WTC11 (cell line): ENCODE data around the gene ZNF8. TPM values are rescaled to one million over a fixed set of nuclear protein-coding genes. Genes with fewer than 3 reads are reported as not detected.
A peak's percentile ranks its signal among the peaks of the same experiment; 100 is the strongest.

ENCODE experiments used
- CBFB ChIP-seq: sonication (generic); formaldehyde crosslinking; IDR thresholded peaks from 2 replicates; pipeline ENCODE4 v1.8.1; 2022; ENCODE audit warnings: mild to moderate bottlenecking, low read depth, missing genetic modification reagents
- CREM ChIP-seq: sonication (generic); formaldehyde crosslinking; IDR thresholded peaks from 2 replicates; pipeline ENCODE4 v1.8.1; 2022; ENCODE audit warnings: mild to moderate bottlenecking, missing genetic modification reagents, moderate library complexity
- ESRRA ChIP-seq: sonication (generic); formaldehyde crosslinking; IDR thresholded peaks from 2 replicates; pipeline ENCODE4 v1.8.1; 2022; ENCODE audit warnings: mild to moderate bottlenecking, missing genetic modification reagents, borderline replicate concordance
- ETV6 ChIP-seq: sonication (generic); formaldehyde crosslinking; IDR thresholded peaks from 2 replicates; pipeline ENCODE4 v1.8.1; 2022; ENCODE audit warnings: mild to moderate bottlenecking, missing genetic modification reagents
- JAZF1 ChIP-seq: fragments of 250-450 bp; sonication (Bioruptor Pico); IDR thresholded peaks from 2 replicates; pipeline ENCODE4 v1.9.0; 2021; ENCODE audit warnings: moderate library complexity, mild to moderate bottlenecking, inconsistent platforms
- KAT7 ChIP-seq: sonication (generic); formaldehyde crosslinking; IDR thresholded peaks from 2 replicates; pipeline ENCODE4 v1.8.1; 2023; ENCODE audit warnings: missing genetic modification reagents, mild to moderate bottlenecking, borderline replicate concordance
- MYBL2 ChIP-seq: sonication (generic); formaldehyde crosslinking; IDR thresholded peaks from 2 replicates; pipeline ENCODE4 v1.8.1; 2023; ENCODE audit warnings: mild to moderate bottlenecking, moderate library complexity, missing genetic modification reagents
- NFE2L1 ChIP-seq: sonication (generic); formaldehyde crosslinking; IDR thresholded peaks from 2 replicates; pipeline ENCODE4 v1.8.1; 2023; ENCODE audit warnings: missing genetic modification reagents
- NFYB ChIP-seq: sonication (generic); formaldehyde crosslinking; conservative IDR thresholded peaks from 2 replicates; pipeline ENCODE4 v1.8.0; 2022; ENCODE audit warnings: low read depth, missing genetic modification reagents
- PRRX2 ChIP-seq: fragments of 250-450 bp; sonication (Bioruptor Pico); IDR thresholded peaks from 2 replicates; pipeline ENCODE4 v1.8.0; 2021; ENCODE audit warnings: mild to moderate bottlenecking
- SP1 ChIP-seq: sonication (generic); formaldehyde crosslinking; conservative IDR thresholded peaks from 2 replicates; pipeline ENCODE4 v1.8.1; 2022; ENCODE audit warnings: missing genetic modification reagents
- TCF7 ChIP-seq: sonication (generic); formaldehyde crosslinking; IDR thresholded peaks from 2 replicates; pipeline ENCODE4 v1.8.0; 2022; ENCODE audit warnings: mild to moderate bottlenecking, low read depth, missing genetic modification reagents, moderate library complexity
- ZNF121 ChIP-seq: sonication (generic); formaldehyde crosslinking; IDR thresholded peaks from 2 replicates; pipeline ENCODE4 v1.8.0; 2023; ENCODE audit warnings: missing genetic modification reagents
- ZNF671 ChIP-seq: fragments of 250-450 bp; sonication (Bioruptor Pico); IDR thresholded peaks from 2 replicates; pipeline ENCODE4 v1.8.0; 2021; ENCODE audit warnings: mild to moderate bottlenecking
- total RNA-seq: library from RNA; stranded (reverse); gene quantifications from 3 replicates; pipeline ENCODE4 v1.2.3, GENCODE V29; 2021
- TF ChIP-seq, protein P1 (sequence below): sonication (generic); formaldehyde crosslinking; IDR thresholded peaks from 2 replicates; pipeline ENCODE4 v1.8.1; 2022; ENCODE audit warnings: mild to moderate bottlenecking, moderate library complexity, missing genetic modification reagents
- TF ChIP-seq, protein P2 (sequence below): sonication (generic); formaldehyde crosslinking; IDR thresholded peaks from 2 replicates; pipeline ENCODE4 v1.8.1; 2022; ENCODE audit warnings: low read depth, mild to moderate bottlenecking, moderate library complexity, missing genetic modification reagents, borderline replicate concordance
- TF ChIP-seq, protein P3 (sequence below): sonication (generic); formaldehyde crosslinking; IDR thresholded peaks from 2 replicates; pipeline ENCODE4 v1.8.1; 2023; ENCODE audit warnings: mild to moderate bottlenecking, missing genetic modification reagents
- TF ChIP-seq, protein P4 (sequence below): sonication (generic); formaldehyde crosslinking; IDR thresholded peaks from 2 replicates; pipeline ENCODE4 v1.8.0; 2022; ENCODE audit warnings: mild to moderate bottlenecking, missing genetic modification reagents
- TF ChIP-seq, protein P5 (sequence below): sonication (generic); formaldehyde crosslinking; IDR thresholded peaks from 2 replicates; pipeline ENCODE4 v1.8.1; 2022; ENCODE audit warnings: low read depth, missing genetic modification reagents, borderline replicate concordance
- TF ChIP-seq, protein P6 (sequence below): sonication (generic); formaldehyde crosslinking; IDR thresholded peaks from 2 replicates; pipeline ENCODE4 v1.8.1; 2023; ENCODE audit warnings: mild to moderate bottlenecking, moderate library complexity, missing genetic modification reagents
- TF ChIP-seq, protein P7 (sequence below): sonication (generic); formaldehyde crosslinking; IDR thresholded peaks from 2 replicates; pipeline ENCODE4 v1.8.0; 2023; ENCODE audit warnings: missing genetic modification reagents, mild to moderate bottlenecking, borderline replicate concordance
- TF ChIP-seq, protein P8 (sequence below): sonication (generic); formaldehyde crosslinking; IDR thresholded peaks from 2 replicates; pipeline ENCODE4 v1.8.1; 2022; ENCODE audit warnings: mild to moderate bottlenecking, missing genetic modification reagents, moderate library complexity, borderline replicate concordance

Gene ZNF8
- total RNA-seq, 1 experiment from 2014 or later: 18.8 TPM

DNA sequence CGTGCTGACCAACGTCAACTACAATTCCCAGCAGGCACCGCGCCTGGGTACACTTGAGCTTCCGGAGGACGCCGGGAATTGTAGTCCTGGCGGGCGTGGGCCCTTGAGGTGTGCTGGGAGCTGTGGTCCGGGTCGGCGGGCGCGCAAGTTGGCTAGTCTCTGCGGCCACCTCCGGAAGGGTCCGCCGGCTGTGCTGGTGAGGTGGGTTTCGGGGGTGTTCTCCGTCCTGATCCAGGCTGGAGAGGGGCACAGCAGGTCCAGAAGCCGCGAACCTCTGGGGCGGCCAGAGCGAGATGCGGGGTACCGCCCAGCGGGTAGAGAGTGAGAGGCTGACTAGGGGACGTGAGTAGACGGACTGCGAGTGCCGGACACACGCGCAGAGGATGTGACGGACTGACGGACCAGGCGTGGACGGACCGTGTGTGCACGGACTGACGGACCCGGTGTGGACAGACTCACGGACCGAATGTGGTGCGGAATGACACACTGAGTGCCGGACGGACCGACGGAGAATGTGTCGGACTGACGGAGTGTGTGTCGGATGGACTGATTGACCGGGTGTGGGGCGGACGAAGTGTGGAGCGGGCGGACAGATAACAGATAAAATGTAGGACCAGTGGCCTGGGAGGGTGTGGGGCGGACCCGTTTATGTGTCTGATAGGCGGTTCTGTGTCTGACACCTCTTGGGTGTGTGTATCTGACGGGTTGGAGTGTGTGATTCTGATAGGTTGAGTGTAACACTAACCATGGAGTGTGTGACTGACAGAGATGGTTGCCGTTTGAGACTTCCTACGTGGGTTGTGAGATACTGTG, 48.4 kb downstream of the ZNF8 start, which contains the start of gene ZSCAN22 (continued):
- TF ChIP-seq, protein P1, sequence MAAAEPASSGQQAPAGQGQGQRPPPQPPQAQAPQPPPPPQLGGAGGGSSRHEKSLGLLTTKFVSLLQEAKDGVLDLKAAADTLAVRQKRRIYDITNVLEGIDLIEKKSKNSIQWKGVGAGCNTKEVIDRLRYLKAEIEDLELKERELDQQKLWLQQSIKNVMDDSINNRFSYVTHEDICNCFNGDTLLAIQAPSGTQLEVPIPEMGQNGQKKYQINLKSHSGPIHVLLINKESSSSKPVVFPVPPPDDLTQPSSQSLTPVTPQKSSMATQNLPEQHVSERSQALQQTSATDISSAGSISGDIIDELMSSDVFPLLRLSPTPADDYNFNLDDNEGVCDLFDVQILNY: 0 out of 2 replicates have a peak, but pooled peaks have one; percentile 46
- TF ChIP-seq SP1 (CRISPR knock-in tag) (peak; percentile 78), ZNF121 (CRISPR knock-in tag) (peak; percentile 38; the same call in 1 of the 2 replicates), PRRX2 (CRISPR knock-in tag) (no peak; the same call in 1 of the 2 replicates), KAT7 (CRISPR knock-in tag) (peak; percentile 53; the same call in 1 of the 2 replicates), ESRRA (peak; percentile 62; the same call in 1 of the 2 replicates), NFYB (CRISPR knock-in tag) (0 out of 2 replicates have a peak, but pooled peaks have one; percentile 33), TCF7 (peak; percentile 85; the same call in 1 of the 2 replicates), CREM (CRISPR knock-in tag) (peak; percentile 90), CBFB (CRISPR knock-in tag) (no peak; the same call in 1 of the 2 replicates), ZNF671 (CRISPR knock-in tag) (no peak), MYBL2 (CRISPR knock-in tag) (peak; percentile 92), ETV6 (CRISPR knock-in tag) (peak; percentile 78; the same call in 1 of the 2 replicates), NFE2L1 (CRISPR knock-in tag) (peak; percentile 78), JAZF1 (CRISPR knock-in tag) (no peak)
- TF ChIP-seq, protein P2, sequence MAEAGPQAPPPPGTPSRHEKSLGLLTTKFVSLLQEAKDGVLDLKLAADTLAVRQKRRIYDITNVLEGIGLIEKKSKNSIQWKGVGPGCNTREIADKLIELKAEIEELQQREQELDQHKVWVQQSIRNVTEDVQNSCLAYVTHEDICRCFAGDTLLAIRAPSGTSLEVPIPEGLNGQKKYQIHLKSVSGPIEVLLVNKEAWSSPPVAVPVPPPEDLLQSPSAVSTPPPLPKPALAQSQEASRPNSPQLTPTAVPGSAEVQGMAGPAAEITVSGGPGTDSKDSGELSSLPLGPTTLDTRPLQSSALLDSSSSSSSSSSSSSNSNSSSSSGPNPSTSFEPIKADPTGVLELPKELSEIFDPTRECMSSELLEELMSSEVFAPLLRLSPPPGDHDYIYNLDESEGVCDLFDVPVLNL (CRISPR knock-in tag): peak; percentile 74
- TF ChIP-seq, protein P3, sequence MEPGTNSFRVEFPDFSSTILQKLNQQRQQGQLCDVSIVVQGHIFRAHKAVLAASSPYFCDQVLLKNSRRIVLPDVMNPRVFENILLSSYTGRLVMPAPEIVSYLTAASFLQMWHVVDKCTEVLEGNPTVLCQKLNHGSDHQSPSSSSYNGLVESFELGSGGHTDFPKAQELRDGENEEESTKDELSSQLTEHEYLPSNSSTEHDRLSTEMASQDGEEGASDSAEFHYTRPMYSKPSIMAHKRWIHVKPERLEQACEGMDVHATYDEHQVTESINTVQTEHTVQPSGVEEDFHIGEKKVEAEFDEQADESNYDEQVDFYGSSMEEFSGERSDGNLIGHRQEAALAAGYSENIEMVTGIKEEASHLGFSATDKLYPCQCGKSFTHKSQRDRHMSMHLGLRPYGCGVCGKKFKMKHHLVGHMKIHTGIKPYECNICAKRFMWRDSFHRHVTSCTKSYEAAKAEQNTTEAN (CRISPR knock-in tag): peak; percentile 96
- TF ChIP-seq, protein P4, sequence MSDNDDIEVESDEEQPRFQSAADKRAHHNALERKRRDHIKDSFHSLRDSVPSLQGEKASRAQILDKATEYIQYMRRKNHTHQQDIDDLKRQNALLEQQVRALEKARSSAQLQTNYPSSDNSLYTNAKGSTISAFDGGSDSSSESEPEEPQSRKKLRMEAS (CRISPR knock-in tag): peak; percentile 78; the same call in 1 of the 2 replicates
- TF ChIP-seq, protein P5, sequence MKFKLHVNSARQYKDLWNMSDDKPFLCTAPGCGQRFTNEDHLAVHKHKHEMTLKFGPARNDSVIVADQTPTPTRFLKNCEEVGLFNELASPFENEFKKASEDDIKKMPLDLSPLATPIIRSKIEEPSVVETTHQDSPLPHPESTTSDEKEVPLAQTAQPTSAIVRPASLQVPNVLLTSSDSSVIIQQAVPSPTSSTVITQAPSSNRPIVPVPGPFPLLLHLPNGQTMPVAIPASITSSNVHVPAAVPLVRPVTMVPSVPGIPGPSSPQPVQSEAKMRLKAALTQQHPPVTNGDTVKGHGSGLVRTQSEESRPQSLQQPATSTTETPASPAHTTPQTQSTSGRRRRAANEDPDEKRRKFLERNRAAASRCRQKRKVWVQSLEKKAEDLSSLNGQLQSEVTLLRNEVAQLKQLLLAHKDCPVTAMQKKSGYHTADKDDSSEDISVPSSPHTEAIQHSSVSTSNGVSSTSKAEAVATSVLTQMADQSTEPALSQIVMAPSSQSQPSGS (CRISPR knock-in tag): peak; percentile 13; the same call in 1 of the 2 replicates
- TF ChIP-seq, protein P6, sequence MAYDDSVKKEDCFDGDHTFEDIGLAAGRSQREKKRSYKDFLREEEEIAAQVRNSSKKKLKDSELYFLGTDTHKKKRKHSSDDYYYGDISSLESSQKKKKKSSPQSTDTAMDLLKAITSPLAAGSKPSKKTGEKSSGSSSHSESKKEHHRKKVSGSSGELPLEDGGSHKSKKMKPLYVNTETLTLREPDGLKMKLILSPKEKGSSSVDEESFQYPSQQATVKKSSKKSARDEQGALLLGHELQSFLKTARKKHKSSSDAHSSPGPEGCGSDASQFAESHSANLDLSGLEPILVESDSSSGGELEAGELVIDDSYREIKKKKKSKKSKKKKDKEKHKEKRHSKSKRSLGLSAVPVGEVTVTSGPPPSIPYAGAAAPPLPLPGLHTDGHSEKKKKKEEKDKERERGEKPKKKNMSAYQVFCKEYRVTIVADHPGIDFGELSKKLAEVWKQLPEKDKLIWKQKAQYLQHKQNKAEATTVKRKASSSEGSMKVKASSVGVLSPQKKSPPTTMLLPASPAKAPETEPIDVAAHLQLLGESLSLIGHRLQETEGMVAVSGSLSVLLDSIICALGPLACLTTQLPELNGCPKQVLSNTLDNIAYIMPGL (CRISPR knock-in tag): peak; percentile 81
- TF ChIP-seq, protein P7, sequence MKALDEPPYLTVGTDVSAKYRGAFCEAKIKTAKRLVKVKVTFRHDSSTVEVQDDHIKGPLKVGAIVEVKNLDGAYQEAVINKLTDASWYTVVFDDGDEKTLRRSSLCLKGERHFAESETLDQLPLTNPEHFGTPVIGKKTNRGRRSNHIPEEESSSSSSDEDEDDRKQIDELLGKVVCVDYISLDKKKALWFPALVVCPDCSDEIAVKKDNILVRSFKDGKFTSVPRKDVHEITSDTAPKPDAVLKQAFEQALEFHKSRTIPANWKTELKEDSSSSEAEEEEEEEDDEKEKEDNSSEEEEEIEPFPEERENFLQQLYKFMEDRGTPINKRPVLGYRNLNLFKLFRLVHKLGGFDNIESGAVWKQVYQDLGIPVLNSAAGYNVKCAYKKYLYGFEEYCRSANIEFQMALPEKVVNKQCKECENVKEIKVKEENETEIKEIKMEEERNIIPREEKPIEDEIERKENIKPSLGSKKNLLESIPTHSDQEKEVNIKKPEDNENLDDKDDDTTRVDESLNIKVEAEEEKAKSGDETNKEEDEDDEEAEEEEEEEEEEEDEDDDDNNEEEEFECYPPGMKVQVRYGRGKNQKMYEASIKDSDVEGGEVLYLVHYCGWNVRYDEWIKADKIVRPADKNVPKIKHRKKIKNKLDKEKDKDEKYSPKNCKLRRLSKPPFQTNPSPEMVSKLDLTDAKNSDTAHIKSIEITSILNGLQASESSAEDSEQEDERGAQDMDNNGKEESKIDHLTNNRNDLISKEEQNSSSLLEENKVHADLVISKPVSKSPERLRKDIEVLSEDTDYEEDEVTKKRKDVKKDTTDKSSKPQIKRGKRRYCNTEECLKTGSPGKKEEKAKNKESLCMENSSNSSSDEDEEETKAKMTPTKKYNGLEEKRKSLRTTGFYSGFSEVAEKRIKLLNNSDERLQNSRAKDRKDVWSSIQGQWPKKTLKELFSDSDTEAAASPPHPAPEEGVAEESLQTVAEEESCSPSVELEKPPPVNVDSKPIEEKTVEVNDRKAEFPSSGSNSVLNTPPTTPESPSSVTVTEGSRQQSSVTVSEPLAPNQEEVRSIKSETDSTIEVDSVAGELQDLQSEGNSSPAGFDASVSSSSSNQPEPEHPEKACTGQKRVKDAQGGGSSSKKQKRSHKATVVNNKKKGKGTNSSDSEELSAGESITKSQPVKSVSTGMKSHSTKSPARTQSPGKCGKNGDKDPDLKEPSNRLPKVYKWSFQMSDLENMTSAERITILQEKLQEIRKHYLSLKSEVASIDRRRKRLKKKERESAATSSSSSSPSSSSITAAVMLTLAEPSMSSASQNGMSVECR (CRISPR knock-in tag): peak; percentile 95
- TF ChIP-seq, protein P8, sequence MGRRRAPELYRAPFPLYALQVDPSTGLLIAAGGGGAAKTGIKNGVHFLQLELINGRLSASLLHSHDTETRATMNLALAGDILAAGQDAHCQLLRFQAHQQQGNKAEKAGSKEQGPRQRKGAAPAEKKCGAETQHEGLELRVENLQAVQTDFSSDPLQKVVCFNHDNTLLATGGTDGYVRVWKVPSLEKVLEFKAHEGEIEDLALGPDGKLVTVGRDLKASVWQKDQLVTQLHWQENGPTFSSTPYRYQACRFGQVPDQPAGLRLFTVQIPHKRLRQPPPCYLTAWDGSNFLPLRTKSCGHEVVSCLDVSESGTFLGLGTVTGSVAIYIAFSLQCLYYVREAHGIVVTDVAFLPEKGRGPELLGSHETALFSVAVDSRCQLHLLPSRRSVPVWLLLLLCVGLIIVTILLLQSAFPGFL (CRISPR knock-in tag): no peak
